Activated CD8-positive, alpha-beta memory T cell treated with anti-CD3 and anti-CD28 coated beads for 24 hours (primary cell): ENCODE measurements around the gene GABRB1.

Source experiments
- DNase-seq: peaks from one replicate; pipeline ENCODE4 v3.0.0-alpha.2; 2020

Gene GABRB1

GRCh38 chr4:47050761-47051725, 19.7 kb downstream of the GABRB1 start:
- DNase-seq: no peak

- no peak for DNase-seq
Measured at GRCh38 chr4:47053485-47053884, 22.1 kb downstream of the GABRB1 start.

DNA sequence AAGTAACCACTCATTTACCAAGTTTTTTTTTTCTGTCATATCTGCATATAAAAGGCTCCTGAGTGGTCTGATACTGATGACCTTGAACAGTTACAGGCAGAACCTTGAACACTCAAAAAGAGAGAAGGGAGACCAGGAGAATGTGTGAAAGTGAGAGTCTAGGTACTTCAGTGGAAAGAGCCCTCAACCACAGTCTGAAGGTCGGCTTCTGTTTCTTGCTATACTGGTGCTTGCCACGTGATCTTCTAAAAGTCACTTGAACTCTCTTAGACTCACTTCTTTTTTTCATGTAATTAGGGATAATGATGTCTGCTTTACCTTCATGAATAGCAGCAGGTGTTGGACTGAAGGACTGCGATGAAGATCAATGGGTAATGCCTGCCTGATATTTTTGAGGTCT, 22.8 kb downstream of the GABRB1 start:
- no peak for DNase-seq

GRCh38 chr4:47057991-47058390, 26.6 kb downstream of the GABRB1 start:
- no peak for DNase-seq

DNA sequence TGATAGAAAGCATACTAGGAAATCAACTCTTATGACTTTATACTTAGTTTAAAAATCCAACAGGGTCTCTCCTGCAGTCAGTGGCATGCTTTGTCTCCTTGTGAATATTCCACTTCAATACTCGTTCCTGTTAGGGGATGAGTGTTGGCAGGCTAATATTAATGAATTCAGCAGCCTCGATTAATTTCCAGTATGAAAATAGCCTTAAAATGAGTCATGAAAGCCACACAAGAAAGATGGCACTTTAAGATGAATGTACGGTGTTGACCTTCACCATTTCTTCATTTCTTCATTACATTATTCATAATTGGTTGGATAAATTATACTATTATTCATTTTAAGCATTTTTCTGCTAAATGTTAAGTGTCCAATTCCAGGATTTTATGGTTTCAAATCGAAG, 29.2 kb downstream of the GABRB1 start:
- no peak for DNase-seq

DNA sequence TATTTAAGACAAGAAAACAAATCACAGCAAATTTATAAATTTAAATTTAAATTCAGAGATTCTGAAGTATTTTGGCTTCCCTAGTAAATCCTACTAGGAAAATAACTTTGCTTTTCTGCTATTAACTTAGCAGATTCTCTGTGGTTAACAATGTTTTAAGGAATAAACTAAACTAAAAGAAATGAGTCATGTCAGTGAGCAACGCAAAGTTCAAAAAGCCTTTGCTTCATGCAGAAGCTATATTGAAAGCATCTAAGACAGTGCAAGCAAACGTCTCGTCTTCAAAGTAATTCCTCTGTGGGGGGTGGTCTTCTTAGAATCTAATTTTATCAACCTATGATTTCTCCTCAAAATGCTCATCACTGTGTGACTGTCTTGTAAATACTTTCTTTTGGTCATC, 30.1 kb downstream of the GABRB1 start:
- DNase-seq: no peak

- DNase-seq: no peak
Measured at GRCh38 chr4:47065051-47065481, 33.7 kb downstream of the GABRB1 start.

GRCh38 chr4:47068986-47069385, 37.6 kb downstream of the GABRB1 start:
- no peak for DNase-seq

DNA sequence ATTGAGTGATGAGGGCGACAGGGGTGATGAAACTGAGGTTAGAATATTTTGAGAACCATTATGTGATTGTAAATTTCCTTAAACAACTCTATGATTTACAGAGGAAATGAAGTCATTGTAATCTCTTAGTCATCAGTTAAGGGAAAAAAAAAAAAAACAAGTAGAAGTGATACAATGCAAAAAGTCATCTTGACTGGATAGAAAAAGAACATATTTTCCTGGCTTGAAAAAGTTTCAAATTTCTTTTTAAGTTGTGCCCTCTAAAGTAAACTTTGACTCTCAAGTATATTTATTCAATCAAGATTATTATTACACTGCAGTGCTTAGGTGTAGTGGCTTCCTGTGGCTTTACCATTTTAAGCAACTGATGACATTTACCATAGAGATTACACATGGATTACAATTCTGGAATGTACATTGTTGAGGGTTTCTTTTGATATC, 40.6 kb downstream of the GABRB1 start:
- no peak for DNase-seq

- DNase-seq: no peak
Measured at GRCh38 chr4:47073647-47074046, 42.3 kb downstream of the GABRB1 start.

GRCh38 chr4:47074816-47075215, 43.4 kb downstream of the GABRB1 start:
- no peak for DNase-seq

DNA sequence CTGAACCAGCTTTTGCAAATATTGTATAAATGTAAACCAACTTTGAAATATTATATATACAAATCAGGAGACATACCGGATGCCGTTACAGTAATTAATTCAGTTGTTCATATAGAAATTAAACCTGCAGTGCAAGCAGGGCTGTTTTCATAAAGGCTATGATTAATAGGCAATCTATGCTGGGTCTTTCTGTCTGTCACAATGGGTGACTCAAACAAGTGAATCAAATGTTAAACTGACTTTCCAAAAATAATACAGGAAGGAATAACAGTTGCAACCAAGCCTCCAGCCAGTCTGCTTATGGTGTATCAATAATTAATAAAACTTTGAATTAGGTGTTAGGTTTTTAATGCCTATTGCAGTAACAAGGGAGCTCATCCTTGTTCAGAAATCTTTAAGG, 43.9 kb downstream of the GABRB1 start:
- DNase-seq: no peak

DNA sequence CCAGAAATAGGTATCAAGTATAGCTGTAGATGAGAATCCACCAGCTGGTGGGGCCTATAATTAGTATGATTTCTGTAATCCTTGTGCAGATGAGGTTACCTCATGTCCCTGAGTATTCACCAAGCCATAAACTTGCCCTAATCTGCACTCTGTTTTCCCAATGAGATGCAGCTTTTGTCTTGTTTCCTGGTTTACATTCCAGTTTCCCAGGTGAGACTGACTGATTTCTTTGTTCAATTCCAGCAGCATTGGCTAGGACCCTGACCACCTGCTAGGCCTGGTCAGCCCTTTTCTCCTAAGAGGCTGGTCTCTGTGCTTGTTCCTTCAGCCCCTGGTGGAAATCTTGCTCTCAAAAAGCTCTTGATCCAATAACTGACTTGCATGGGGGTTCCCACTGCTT, 44.6 kb downstream of the GABRB1 start:
- DNase-seq: no peak

- DNase-seq: no peak
Measured at GRCh38 chr4:47084111-47084510, 52.7 kb downstream of the GABRB1 start.

GRCh38 chr4:47084795-47085194, 53.4 kb downstream of the GABRB1 start:
- DNase-seq: no peak

- DNase-seq: no peak
Measured at GRCh38 chr4:47088298-47088697, 56.9 kb downstream of the GABRB1 start.

DNA sequence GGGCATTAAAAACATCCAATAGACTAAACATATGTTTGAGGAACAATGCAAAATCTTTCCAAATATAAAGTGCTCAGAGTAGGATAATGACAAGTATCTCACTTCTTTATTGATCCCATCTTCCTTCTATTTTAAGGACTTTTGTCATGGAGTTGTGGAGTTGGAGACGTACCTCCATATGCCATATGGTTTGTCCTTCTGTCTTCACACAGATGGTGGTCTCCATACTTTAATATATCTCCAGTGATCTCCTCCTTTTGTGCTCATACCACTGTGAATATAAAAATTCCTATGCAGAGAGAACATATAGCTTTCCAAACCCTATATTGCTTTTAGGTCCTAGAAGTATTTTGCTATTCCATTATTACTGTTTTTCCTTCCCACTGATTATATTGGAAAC, 64.5 kb downstream of the GABRB1 start:
- no peak for DNase-seq

- no peak for DNase-seq
Measured at GRCh38 chr4:47101453-47101852, 70.1 kb downstream of the GABRB1 start.

DNA sequence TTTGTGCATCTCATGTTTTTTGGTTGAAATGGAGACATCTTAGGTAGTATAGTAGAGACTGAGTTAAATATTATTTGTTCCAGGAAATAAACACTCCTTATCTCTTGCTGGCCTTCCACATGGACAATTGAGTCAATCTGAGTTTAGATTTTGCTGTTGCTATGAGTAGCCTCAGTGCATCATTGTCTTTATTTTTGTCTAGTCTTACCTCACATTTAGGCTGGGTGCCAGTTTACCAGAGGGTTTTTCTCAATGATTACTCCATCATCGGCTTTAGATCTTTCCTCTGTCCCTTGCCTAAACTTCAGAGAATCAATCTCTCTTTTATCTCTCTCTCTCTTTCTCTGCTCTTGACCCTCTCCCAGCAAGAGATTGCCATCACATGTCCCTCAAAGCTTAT, 73.6 kb downstream of the GABRB1 start:
- no peak for DNase-seq

GRCh38 chr4:47106561-47106960, 75.2 kb downstream of the GABRB1 start:
- no peak for DNase-seq

DNA sequence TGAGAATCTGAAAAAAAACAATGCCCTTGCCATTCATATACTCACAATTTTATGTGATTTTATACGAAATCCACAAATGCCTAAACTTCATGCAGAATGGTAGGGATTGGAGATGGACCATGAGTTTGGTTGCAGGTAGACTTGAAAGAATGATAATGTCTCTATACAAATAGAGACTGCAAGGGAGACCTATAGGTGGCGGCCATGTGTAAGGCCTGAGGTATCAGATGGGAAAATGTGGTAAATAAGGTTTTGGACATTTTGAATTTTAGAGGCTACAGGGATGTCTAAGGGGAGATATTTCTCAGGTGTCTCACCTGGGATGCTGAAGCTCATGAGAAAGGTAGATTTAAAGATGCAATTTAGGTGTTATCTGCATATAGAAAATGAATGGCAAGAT, 78.0 kb downstream of the GABRB1 start:
- DNase-seq: no peak

DNA sequence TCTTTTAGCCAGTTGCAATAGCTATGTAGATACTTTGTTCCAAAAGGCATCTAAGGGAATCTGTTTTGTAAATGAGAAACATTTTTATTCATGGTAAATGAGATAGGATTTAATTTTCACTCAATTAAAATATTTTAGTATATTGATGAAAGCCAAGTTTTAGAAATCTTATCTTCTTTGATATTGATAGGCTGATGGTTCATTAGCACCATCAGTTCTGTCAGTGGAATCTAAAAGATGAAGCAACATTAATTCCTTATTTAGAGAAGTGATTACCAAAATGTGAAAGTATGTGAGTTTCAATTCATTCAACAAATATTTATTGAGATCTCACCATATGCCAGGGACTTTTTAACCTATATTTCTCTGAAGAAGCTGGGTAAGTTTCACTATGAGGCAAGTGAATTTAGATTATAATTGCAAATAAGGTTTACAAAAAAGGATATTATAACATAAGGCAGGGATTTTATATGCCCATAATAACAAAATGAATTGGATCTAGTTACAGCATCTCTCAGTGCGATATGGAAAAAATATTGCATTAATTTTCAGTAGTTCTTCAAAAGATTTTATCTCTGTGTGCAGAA, 79.3 kb downstream of the GABRB1 start:
- no peak for DNase-seq

GRCh38 chr4:47118192-47118929, 87.0 kb downstream of the GABRB1 start:
- DNase-seq: no peak

DNA sequence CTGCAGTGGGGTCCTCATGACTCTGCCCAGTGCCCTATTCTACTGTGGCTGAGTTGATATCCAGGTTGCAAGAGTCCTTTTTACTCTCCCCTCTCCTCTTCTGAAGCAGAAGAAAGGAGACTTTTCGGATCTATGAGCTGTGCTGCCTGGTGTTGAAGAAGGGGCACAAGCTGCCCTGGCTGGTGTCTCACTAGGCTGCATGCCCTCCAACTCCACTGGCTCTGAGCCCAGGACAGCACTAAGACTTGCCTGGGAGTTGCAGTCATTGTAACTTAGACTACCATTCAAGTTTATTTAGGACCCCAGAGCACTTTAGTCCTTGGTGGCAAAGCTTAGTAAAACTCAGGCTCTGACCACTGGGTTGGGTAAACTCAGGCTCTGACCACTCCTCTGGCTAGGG, 89.4 kb downstream of the GABRB1 start:
- DNase-seq: no peak
